Measurements from ENCODE around the gene ITGAX. TPM values are rescaled to one million over a fixed set of nuclear protein-coding genes. Genes with fewer than 3 reads are reported as not detected.

ITGAX gene
- polyA plus RNA-seq, 1 of the 3 experiments (the other 2 are of a cell fraction), result 0.66 TPM

DNA sequence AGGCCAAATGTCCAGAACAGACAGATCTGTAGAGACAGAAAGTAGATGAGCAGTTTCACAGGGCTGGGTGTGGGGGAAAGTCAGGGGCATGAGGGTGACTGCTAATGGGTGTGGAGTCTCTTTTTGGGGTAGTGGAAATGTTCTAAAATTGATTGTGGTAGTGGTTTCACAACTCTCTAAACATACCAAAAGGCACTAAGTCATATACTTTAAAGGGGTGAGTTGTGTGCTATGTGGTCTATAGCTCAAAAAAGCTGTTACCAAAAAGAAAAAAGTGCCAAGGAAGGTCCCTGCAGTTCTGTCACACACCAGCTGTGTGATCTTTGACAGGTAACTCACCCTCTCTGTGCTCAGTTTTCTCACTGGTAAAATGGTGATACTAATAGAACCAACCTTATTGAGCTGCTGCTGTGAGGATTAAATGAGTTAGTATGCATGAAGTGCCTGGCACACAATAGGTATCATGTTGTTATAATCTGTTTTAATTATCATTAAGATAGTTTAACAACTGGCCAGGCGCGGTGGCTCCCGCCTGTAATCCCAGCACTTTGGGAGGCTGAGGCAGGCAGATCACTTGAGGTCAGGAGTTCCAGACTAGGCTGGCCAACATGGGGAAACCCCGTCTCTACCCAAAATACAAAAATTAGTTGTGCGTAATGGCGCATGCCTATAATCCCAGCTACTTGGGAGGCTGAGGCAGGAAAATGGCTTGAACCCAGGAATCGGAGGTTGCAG lies 10.3 kb downstream of the ITGAX start:
- no peak overlapping the region for H3K9ac ChIP-seq
- ChIA-PET CTCF (no interaction called here), POLR2A (no interaction called here)
- no peaks in the 10 kb centered on the region for H4K20me1 ChIP-seq (ENCODE audit: insufficient read depth)
- H3K9me3 ChIP-seq, result no peaks in the 10 kb centered on the region
- H3K9me2 ChIP-seq, result no peaks in the 10 kb centered on the region
- no peak overlapping the region for H2AFZ ChIP-seq (ENCODE audit: low read depth)
- no peaks in the 10 kb centered on the region for H3K4me1 ChIP-seq (ENCODE audit: control insufficient read depth in 1 of 2, insufficient read depth in 2 of 2, low read depth in 1 of 2, low read length in 1 of 2)
- H3K4me3 ChIP-seq (ENCODE audit: low read depth in 2 of 2, low read length in 1 of 2), result no peak overlapping the region
- TF ChIP-seq RXRA (IDR thresholded peaks at IDR 0.05; ENCODE audit: borderline replicate concordance, low read depth) (no peak), TAF1 (IDR thresholded peaks at IDR 0.05; ENCODE audit: borderline replicate concordance, low read depth, low read length) (no peak), CHD2 (IDR thresholded peaks at IDR 0.05; ENCODE audit: low read length, partially characterized antibody) (no peak), GATA2 (CRISPR knock-in tag; IDR thresholded peaks at IDR 0.05) (no peak), GABPA (IDR thresholded peaks at IDR 0.05; ENCODE audit: low read depth) (no peak), RAD21 (IDR thresholded peaks at IDR 0.05; ENCODE audit: low read length) (no peak), SMC3 (IDR thresholded peaks at IDR 0.05; ENCODE audit: low read depth, low read length) (no peak), FOXM1 (IDR thresholded peaks at IDR 0.05; ENCODE audit: low read depth) (no peak), FOXJ3 (CRISPR knock-in tag; IDR thresholded peaks at IDR 0.05) (no peak), MXI1 (IDR thresholded peaks at IDR 0.05; ENCODE audit: low read depth, low read length) (no peak), MEF2A (IDR thresholded peaks at IDR 0.05; ENCODE audit: borderline replicate concordance, low read depth) (no peak), POLR2AphosphoS5 (IDR thresholded peaks at IDR 0.05; ENCODE audit: low read depth, low read length) (no peak), NFIC (IDR thresholded peaks at IDR 0.05; ENCODE audit: borderline replicate concordance) (no peak)
- TF ChIP-seq, protein P1, sequence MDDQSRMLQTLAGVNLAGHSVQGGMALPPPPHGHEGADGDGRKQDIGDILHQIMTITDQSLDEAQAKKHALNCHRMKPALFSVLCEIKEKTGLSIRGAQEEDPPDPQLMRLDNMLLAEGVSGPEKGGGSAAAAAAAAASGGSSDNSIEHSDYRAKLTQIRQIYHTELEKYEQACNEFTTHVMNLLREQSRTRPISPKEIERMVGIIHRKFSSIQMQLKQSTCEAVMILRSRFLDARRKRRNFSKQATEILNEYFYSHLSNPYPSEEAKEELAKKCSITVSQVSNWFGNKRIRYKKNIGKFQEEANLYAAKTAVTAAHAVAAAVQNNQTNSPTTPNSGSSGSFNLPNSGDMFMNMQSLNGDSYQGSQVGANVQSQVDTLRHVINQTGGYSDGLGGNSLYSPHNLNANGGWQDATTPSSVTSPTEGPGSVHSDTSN (IDR thresholded peaks at IDR 0.05), result no peak
- TF ChIP-seq, protein P2, sequence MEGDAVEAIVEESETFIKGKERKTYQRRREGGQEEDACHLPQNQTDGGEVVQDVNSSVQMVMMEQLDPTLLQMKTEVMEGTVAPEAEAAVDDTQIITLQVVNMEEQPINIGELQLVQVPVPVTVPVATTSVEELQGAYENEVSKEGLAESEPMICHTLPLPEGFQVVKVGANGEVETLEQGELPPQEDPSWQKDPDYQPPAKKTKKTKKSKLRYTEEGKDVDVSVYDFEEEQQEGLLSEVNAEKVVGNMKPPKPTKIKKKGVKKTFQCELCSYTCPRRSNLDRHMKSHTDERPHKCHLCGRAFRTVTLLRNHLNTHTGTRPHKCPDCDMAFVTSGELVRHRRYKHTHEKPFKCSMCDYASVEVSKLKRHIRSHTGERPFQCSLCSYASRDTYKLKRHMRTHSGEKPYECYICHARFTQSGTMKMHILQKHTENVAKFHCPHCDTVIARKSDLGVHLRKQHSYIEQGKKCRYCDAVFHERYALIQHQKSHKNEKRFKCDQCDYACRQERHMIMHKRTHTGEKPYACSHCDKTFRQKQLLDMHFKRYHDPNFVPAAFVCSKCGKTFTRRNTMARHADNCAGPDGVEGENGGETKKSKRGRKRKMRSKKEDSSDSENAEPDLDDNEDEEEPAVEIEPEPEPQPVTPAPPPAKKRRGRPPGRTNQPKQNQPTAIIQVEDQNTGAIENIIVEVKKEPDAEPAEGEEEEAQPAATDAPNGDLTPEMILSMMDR (IDR thresholded peaks at IDR 0.05), result no peak
- TF ChIP-seq, protein P3, sequence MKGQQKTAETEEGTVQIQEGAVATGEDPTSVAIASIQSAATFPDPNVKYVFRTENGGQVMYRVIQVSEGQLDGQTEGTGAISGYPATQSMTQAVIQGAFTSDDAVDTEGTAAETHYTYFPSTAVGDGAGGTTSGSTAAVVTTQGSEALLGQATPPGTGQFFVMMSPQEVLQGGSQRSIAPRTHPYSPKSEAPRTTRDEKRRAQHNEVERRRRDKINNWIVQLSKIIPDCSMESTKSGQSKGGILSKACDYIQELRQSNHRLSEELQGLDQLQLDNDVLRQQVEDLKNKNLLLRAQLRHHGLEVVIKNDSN (IDR thresholded peaks at IDR 0.05; ENCODE audit: borderline replicate concordance, low read depth), result no peak
- TF ChIP-seq, protein P4, sequence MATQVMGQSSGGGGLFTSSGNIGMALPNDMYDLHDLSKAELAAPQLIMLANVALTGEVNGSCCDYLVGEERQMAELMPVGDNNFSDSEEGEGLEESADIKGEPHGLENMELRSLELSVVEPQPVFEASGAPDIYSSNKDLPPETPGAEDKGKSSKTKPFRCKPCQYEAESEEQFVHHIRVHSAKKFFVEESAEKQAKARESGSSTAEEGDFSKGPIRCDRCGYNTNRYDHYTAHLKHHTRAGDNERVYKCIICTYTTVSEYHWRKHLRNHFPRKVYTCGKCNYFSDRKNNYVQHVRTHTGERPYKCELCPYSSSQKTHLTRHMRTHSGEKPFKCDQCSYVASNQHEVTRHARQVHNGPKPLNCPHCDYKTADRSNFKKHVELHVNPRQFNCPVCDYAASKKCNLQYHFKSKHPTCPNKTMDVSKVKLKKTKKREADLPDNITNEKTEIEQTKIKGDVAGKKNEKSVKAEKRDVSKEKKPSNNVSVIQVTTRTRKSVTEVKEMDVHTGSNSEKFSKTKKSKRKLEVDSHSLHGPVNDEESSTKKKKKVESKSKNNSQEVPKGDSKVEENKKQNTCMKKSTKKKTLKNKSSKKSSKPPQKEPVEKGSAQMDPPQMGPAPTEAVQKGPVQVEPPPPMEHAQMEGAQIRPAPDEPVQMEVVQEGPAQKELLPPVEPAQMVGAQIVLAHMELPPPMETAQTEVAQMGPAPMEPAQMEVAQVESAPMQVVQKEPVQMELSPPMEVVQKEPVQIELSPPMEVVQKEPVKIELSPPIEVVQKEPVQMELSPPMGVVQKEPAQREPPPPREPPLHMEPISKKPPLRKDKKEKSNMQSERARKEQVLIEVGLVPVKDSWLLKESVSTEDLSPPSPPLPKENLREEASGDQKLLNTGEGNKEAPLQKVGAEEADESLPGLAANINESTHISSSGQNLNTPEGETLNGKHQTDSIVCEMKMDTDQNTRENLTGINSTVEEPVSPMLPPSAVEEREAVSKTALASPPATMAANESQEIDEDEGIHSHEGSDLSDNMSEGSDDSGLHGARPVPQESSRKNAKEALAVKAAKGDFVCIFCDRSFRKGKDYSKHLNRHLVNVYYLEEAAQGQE (IDR thresholded peaks at IDR 0.05; ENCODE audit: low read depth, low read length), result no peak
- H3K27ac ChIP-seq (ENCODE audit: low read depth in 2 of 2, low read length in 1 of 2), result no peak overlapping the region
- WGBS (ENCODE audit: low lambda C conversion rate), result 25% methylated on average over 7 of the region's 7 CpGs
- DNase-seq, result no peak
- H3K79me2 ChIP-seq (ENCODE audit: insufficient read depth), result no peaks in the 10 kb centered on the region
- no peaks in the 10 kb centered on the region for H3F3A ChIP-seq (replicated peaks; ENCODE audit: insufficient read depth)
- peaks cover 54% of the 10 kb centered on the region for H3K27me3 ChIP-seq (ENCODE audit: insufficient read depth)
- H3K4me2 ChIP-seq, result no peak overlapping the region
- H3K36me3 ChIP-seq (replicated peaks in 1 of 2; ENCODE audit: control insufficient read depth in 1 of 2, insufficient read depth in 2 of 2, low read length in 1 of 2), result no peaks in the 10 kb centered on the region

Measured in SK-N-SH (cell line).